ENCODE data around the gene EPB41L1. TPM values are rescaled to one million over a fixed set of nuclear protein-coding genes. Genes with fewer than 3 reads are reported as not detected.

The EPB41L1 gene
- polyA plus RNA-seq, 1 donor (not counting 4 experiments of a cell fraction or from before 2014, with no cell fraction given) = 1.2 TPM

GRCh38 chr20:36152261-36152660 lies 2.3 kb upstream of the EPB41L1 start:
- FAIRE-seq = no peak
- H3K4me3 ChIP-seq (ENCODE audit: control insufficient read depth in 2 of 3, extremely low read depth in 1 of 3, insufficient read depth in 2 of 3, low read depth in 1 of 3, low read length in 3 of 3) = no peak overlapping the region
- H3K4me1 ChIP-seq (ENCODE audit: control insufficient read depth, extremely low read depth, insufficient read depth, low read length) = peaks cover 7% of the 10 kb centered on the region
- H3K4me2 ChIP-seq (ENCODE audit: control insufficient read depth, extremely low read depth, insufficient read depth, low read depth, low read length) = no peak overlapping the region
- no peaks in the 10 kb centered on the region for H3K79me2 ChIP-seq (ENCODE audit: control insufficient read depth, insufficient read depth, low read length)
- H4K20me1 ChIP-seq (ENCODE audit: control insufficient read depth, extremely low read depth, insufficient read depth, low read length) = no peaks in the 10 kb centered on the region
- no peak overlapping the region for H3K9ac ChIP-seq (ENCODE audit: control insufficient read depth, extremely low read depth, insufficient read depth, low read length)
- no peak for TF ChIP-seq EZH2 (IDR thresholded peaks at IDR 0.05; ENCODE audit: low read length)
- TF ChIP-seq, protein P1, sequence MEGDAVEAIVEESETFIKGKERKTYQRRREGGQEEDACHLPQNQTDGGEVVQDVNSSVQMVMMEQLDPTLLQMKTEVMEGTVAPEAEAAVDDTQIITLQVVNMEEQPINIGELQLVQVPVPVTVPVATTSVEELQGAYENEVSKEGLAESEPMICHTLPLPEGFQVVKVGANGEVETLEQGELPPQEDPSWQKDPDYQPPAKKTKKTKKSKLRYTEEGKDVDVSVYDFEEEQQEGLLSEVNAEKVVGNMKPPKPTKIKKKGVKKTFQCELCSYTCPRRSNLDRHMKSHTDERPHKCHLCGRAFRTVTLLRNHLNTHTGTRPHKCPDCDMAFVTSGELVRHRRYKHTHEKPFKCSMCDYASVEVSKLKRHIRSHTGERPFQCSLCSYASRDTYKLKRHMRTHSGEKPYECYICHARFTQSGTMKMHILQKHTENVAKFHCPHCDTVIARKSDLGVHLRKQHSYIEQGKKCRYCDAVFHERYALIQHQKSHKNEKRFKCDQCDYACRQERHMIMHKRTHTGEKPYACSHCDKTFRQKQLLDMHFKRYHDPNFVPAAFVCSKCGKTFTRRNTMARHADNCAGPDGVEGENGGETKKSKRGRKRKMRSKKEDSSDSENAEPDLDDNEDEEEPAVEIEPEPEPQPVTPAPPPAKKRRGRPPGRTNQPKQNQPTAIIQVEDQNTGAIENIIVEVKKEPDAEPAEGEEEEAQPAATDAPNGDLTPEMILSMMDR (optimal IDR thresholded peaks at IDR 0.05 in 1 of 3, IDR thresholded peaks at IDR 0.05 in 1 of 3, conservative IDR thresholded peaks at IDR 0.05 in 1 of 3; ENCODE audit: extremely low read depth in 1 of 3, insufficient read depth in 2 of 3, low read length in 3 of 3) = no peak
- H3K9me1 ChIP-seq (ENCODE audit: control insufficient read depth, extremely low read depth, insufficient read depth, low read length) = no peaks in the 10 kb centered on the region
- no peaks in the 10 kb centered on the region for H3K9me3 ChIP-seq (ENCODE audit: control insufficient read depth, low read depth, low read length)
- peaks cover 30% of the 10 kb centered on the region for H3K27me3 ChIP-seq (ENCODE audit: control insufficient read depth, extremely low read depth, insufficient read depth, low read length)
- no peak for DNase-seq (ENCODE audit: low read depth, low spot score)
- no peak overlapping the region for H2AFZ ChIP-seq (ENCODE audit: control insufficient read depth, low read length)
- dilution Hi-C loops (cut with MboI; ENCODE audit: extremely low pct_ligation_motif_present, low sequenced_read_pairs) = no loop called here
- no peaks in the 10 kb centered on the region for H3K36me3 ChIP-seq (ENCODE audit: control insufficient read depth in 2 of 2, extremely low read depth in 1 of 2, insufficient read depth in 2 of 2, low read length in 2 of 2)
- H3K27ac ChIP-seq (ENCODE audit: control insufficient read depth, insufficient read depth, low read length) = no peak overlapping the region

DNA sequence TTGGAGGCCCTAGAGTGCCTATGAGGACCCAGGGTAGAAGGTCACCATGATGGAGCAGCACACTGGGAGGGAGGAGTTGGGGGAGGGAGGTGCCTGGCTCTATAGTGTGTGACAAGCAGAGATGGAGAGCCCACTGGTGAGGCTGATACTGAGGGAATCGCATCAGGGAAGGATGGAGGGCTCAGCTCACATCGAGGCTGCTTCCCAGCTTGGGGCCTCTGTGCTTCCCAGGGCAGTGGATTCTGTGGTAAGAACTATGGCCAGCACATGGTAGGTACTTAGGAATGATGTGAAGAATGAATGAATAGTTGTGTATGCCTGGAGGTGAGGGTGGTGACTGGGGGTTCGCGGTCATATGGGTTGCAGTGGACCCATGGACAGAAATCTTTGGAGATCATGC lies 1.3 kb upstream of the EPB41L1 start:
- no peak overlapping the region for H2AFZ ChIP-seq (ENCODE audit: control insufficient read depth, low read length)
- H3K79me2 ChIP-seq (ENCODE audit: control insufficient read depth, insufficient read depth, low read length) = no peaks in the 10 kb centered on the region
- no peak overlapping the region for H3K9ac ChIP-seq (ENCODE audit: control insufficient read depth, extremely low read depth, insufficient read depth, low read length)
- DNase-seq (ENCODE audit: low read depth, low spot score) (no peak), FAIRE-seq (no peak)
- H3K4me3 ChIP-seq (ENCODE audit: control insufficient read depth in 2 of 3, extremely low read depth in 1 of 3, insufficient read depth in 2 of 3, low read depth in 1 of 3, low read length in 3 of 3) = no peak overlapping the region
- TF ChIP-seq, protein P1 (optimal IDR thresholded peaks at IDR 0.05 in 1 of 3, IDR thresholded peaks at IDR 0.05 in 1 of 3, conservative IDR thresholded peaks at IDR 0.05 in 1 of 3; ENCODE audit: extremely low read depth in 1 of 3, insufficient read depth in 2 of 3, low read length in 3 of 3) = no peak
- TF ChIP-seq EZH2 (IDR thresholded peaks at IDR 0.05; ENCODE audit: low read length) = peak; percentile 28
- H3K27me3 ChIP-seq (ENCODE audit: control insufficient read depth, extremely low read depth, insufficient read depth, low read length) = peaks cover 32% of the 10 kb centered on the region
- no peaks in the 10 kb centered on the region for H4K20me1 ChIP-seq (ENCODE audit: control insufficient read depth, extremely low read depth, insufficient read depth, low read length)
- no peaks in the 10 kb centered on the region for H3K9me1 ChIP-seq (ENCODE audit: control insufficient read depth, extremely low read depth, insufficient read depth, low read length)
- peaks cover 7% of the 10 kb centered on the region for H3K4me1 ChIP-seq (ENCODE audit: control insufficient read depth, extremely low read depth, insufficient read depth, low read length)
- no peaks in the 10 kb centered on the region for H3K9me3 ChIP-seq (ENCODE audit: control insufficient read depth, low read depth, low read length)
- dilution Hi-C loops (cut with MboI; ENCODE audit: extremely low pct_ligation_motif_present, low sequenced_read_pairs) = no loop called here
- H3K4me2 ChIP-seq (ENCODE audit: control insufficient read depth, extremely low read depth, insufficient read depth, low read depth, low read length) = no peak overlapping the region
- H3K27ac ChIP-seq (ENCODE audit: control insufficient read depth, insufficient read depth, low read length) = no peak overlapping the region
- no peaks in the 10 kb centered on the region for H3K36me3 ChIP-seq (ENCODE audit: control insufficient read depth in 2 of 2, extremely low read depth in 1 of 2, insufficient read depth in 2 of 2, low read length in 2 of 2)
